HG03432 (cell line): ENCODE measurements around the gene MALSU1.

Experiments
- ATAC-seq: cut with Tn5 transposase; IDR thresholded peaks from one replicate; pipeline ENCODE4 v1.9.1; 2021; ENCODE audit warnings: mild to moderate bottlenecking, moderate library complexity; ENCODE audit not compliant: unreplicated experiment

Gene MALSU1

GRCh38 chr7:23335136-23335535 is 36.0 kb downstream of the MALSU1 start:
- no peak for ATAC-seq

DNA sequence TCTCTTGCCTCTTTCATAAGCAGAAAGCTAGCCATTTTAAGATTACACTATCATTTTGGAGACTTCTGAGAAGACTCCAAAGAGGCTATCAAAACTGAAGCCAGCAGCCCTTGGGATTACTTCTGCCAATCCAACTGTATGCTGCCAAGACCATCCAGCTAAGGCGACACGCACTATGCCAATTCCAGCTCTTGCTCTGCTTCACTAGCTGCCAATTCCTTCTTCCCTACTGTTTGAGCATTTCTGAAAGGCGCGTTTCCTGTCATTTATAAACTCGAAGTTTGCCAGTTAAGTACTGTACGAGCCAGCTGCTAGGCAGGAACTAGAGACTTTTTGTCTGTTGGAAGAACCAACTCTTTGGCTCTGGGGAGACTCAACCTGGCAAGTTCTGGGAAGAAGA is 36.5 kb downstream of the MALSU1 start:
- no peak for ATAC-seq

DNA sequence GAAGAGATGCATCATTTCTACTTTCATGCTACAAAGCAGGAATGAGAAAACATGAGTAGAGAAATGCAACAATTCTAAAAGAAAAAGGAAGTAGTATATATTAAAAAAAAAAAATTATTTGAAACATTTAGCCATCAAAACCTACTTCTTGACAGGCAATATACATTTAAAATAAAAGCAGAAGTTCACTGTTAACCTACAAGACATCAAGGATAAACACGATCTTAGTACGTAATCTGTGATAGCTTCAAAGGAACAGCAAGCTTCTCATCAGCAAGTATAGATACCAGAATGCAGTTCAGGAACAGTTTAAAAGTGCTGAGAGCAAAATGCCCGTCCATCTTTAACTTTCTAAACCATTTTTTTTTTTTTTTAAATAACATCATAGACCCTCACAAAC is 36.9 kb downstream of the MALSU1 start:
- ATAC-seq, result no peak

- ATAC-seq, result no peak
These were observed 37.7 kb downstream of the MALSU1 start for GRCh38 chr7:23336799-23337283.

GRCh38 chr7:23337374-23337773 is 38.2 kb downstream of the MALSU1 start:
- no peak for ATAC-seq

DNA sequence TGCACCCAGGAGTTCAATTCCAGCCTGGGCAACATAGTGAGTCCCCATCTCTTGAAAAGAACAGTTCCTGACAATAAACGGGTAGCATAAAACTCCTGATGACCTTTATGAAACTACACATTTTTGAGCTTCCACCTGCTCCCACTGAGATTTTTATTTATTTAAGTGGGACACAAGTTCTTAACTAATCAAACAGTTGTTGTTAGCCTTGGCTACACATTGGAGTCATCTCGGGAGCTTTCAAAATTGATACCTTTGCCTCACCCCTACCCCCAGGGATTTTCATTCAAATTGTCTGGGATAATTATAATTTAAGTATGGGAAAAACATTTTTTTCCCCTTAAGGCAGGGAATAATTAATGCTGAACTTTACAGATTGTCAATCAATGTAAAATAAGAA is 39.3 kb downstream of the MALSU1 start:
- no peak for ATAC-seq

DNA sequence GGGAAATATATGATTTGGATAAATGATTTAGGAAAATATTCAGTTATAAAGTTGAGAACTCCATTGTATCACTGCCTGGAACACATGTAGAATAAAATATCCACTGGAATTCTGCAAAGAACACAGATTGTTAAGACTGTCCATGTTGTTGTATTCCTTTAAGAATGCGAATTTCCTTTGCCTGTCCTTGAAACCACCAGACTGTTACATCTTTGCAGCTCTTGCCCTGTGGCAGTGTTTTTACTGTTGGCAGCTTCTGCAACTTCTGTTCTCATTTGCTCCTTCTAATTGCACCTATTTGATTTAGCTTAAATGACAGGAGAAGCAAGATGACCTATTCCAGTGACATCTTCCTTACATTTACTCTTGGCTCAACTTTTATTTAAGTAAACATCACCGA is 39.7 kb downstream of the MALSU1 start:
- no peak for ATAC-seq

GRCh38 chr7:23341846-23342598 is 42.9 kb downstream of the MALSU1 start:
- ATAC-seq, result no peak

DNA sequence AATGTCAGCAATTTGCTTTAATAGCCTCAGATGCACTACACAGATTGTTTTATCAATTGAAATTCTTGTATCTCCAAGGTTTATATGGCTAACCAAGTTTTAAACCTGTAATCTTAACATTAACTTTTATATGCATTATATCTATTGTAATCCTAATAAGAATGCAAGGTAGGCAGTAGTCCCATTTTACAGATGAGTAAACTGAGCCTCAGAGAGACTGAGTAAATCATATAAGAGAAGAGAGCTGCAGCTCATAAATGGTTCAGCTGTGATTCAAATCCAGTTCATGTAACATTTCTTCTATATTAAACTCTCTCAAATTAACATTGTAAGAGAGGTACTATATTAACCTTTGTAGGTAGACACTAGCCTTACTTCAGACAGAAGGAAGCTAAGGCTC is 44.0 kb downstream of the MALSU1 start:
- ATAC-seq, result no peak

- ATAC-seq, result no peak
These were observed 44.8 kb downstream of the MALSU1 start for GRCh38 chr7:23343806-23344475.

DNA sequence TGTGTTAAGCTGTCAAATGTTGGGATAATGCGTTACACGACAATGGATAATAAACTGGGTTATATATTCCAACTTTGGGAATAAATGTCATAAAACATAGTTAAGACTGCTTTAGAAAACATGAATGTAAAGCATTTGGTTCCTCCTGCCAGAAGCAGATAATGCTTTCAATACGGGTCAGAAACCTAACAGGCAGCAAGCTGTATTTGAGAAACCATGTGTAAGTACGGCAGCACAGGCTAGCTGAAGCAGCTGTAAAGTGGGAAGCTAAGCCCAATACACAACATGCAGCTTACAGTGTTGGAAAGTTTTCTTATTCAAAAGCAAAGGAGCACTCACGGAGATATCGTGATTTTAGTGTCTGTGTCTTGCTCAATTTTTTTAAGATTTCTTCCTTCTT is 46.5 kb downstream of the MALSU1 start:
- ATAC-seq, result no peak

GRCh38 chr7:23346316-23346715 is 47.2 kb downstream of the MALSU1 start:
- peak; percentile 61 for ATAC-seq

- no peak for ATAC-seq
These were observed 48.0 kb downstream of the MALSU1 start for GRCh38 chr7:23347033-23347681.

- no peak for ATAC-seq
These were observed 48.6 kb downstream of the MALSU1 start for GRCh38 chr7:23347682-23348180.

GRCh38 chr7:23349484-23350157 is 50.5 kb downstream of the MALSU1 start:
- ATAC-seq, result no peak

DNA sequence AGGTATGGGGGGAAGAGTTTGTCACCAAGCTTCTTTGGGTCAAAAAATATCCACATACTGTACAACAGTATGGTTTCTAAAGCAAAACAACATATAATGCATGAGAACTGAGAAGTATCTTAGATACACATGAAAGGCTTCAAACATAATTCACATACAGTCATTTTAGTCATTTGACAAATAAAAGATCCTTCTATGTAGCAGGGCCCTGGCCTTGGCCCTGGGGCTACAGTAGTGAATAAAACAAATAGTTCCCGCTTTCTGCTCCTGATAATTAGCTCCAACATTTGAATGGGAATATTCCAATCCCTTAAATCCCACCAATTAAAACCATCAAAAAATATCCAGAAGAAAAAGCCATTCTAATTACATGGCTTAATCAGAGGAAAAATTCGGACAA is 51.3 kb downstream of the MALSU1 start:
- ATAC-seq, result no peak

DNA sequence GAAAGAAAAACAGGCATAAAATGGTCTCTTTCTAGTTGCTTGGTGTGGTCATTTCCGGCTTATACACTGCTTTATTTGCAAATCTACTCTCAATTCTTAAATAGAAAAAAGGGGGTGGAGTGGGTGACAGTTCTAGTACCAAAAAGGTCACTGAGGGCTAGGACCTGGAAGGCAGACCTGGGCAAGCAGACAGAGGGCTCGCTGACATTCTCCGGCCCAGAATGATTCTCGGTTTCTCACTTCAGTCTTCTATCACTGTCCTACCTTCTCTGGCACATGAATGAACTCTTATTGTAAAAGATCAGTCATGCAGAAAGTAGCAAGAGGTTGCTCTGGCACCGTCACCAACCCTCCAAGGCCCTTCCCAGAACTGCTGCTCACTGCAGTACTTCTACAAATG is 54.0 kb downstream of the MALSU1 start:
- peak; percentile 74 for ATAC-seq

GRCh38 chr7:23356168-23356567 is 57.0 kb downstream of the MALSU1 start:
- ATAC-seq, result no peak

DNA sequence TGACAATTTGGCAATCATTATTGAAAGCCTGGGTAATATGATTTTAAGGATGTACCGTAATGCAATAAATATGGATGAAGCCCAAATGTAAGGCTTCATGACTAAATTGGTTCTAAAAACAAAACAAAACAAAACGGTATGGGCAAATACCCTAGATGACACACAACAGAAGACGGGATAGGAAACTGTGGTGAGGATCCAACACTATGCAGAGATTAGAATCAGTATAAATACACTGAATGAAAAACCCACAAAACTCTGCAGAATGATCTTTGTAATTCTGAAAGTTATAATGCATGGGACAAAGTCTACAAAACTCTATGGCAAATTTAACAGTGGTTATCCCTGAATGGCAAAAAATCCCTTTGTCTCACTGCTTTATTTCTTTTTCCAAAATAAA is 57.6 kb downstream of the MALSU1 start:
- ATAC-seq, result no peak

DNA sequence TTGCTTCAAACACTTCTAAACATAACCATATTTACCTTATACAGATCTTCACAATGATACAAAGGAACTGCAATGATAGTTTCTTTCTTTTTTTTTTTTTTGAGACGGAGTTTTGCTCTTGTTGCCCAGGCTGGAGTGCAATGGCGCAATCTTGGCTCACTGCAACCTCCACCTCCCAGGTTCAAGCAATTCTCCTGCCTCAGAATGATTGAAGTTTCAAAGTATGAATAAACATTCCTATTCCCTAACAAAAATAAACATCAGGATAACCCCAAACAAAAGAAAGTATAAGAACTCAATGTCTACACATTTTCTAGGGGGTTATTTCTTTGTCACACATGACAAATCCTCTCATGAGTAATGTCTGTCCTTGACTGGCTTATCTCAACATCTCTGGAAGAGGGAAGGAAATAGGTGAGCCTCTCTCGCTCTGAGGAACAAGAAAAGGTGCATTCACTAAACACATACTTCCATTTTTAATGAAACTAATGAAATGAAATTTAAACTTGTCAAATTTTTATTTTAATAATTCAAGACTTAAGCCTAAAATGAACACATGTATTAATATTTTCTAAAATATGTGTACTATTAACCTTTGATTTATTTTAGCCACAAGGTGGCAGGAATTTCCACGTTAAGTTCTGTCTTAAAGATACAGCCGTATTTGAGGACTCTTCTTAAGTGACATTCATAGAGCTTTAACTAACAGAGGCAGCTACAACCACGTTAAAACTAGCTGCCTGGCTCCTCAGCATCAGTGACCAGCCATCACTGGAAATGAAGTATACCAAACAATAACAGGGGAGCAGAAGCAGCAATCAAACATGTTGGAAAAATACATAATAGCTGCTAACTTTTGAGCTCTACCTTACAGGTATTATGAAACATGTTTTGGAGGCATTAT is 58.3 kb downstream of the MALSU1 start:
- peak; percentile 48 for ATAC-seq
